ENCODE measurements around the gene TMEM185B.
A peak's percentile ranks its signal among the peaks of the same experiment; 100 is the strongest.

Gene TMEM185B

DNA sequence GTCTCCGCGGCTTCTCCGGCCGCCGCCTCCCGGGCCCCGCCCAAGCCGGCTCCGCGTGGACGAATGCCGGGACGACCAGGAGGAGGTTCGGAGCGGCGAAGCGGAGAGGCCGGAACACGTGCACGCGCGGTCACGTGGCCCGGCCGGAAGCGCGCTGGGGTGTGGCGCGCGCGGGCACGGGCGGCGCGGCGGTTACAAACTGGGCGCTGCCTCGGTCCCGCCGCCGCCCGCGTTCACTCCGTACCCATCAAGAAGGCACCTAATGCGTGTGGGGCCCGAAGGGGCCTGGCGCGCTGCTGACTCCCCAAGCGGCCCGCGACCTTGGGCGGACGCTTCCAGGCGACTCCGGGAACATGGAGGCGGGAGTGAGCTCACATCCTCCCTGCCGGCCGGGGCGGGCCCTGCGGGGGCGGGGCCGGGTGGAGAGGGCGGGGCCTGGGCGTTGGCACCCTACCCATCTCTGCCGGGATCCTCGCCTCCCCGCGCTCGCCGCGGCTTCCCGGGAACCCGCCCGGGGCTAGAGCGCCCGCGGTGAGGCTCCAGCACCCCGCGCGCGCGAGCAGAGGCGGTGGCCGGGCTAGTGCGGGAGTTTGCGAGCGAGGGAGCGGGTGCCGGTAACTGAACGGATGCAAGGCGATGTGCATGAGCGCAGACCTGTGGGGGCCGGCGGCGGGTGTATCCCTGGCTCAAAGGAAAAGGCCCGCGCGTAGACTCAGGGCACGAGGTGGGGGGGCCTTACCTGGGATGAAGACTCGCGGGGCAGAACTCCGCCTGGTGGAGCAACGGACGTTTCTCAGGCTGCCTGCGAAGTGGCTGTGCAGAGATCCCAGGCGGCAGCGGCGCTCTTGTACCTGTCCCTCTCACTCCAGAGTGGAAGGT lies at the start of gene TMEM185B:
Gene TMEM185B, minus strand, starts transcription at position 367 of the 879 bp plus-strand sequence. CDS start 424 bp downstream, outside the sequence.
- peaks cover 22% of the 10 kb centered on the region for H3K79me2 ChIP-seq (ENCODE audit: control insufficient read depth, insufficient read depth, low read length, unreplicated experiment)
- peak within 1 kb of the TSS; percentile 87 for H3K4me3 ChIP-seq (ENCODE audit: low read depth, low read length)
- peak within 1 kb of the TSS; percentile 80 for H2AFZ ChIP-seq (ENCODE audit: low read length, unreplicated experiment)
- H3K4me1 ChIP-seq (ENCODE audit: control insufficient read depth, insufficient read depth, low read length, unreplicated experiment): peaks cover 27% of the 10 kb centered on the region
- no peaks in the 10 kb centered on the region for H3K27me3 ChIP-seq (ENCODE audit: insufficient read depth, low read length)
- peak within 1 kb of the TSS; percentile 84 for H3K27ac ChIP-seq (ENCODE audit: low read depth, low read length)
- peaks cover 18% of the 10 kb centered on the region; the same call in 1 of the 2 replicates for H3K36me3 ChIP-seq (ENCODE audit: insufficient read depth, low read length)

GRCh38 chr2:120271711-120272379 lies 48.6 kb upstream of the TMEM185B start:
- Histone ChIP-seq H3K27me3 (ENCODE audit: insufficient read depth, low read length) (no peaks in the 10 kb centered on the region), H3K4me3 (ENCODE audit: low read depth, low read length) (no peak overlapping the region), H2AFZ (ENCODE audit: low read length, unreplicated experiment) (no peak overlapping the region), H3K27ac (ENCODE audit: low read depth, low read length) (no peak overlapping the region), H3K79me2 (ENCODE audit: control insufficient read depth, insufficient read depth, low read length, unreplicated experiment) (peaks cover 83% of the 10 kb centered on the region), H3K4me1 (ENCODE audit: control insufficient read depth, insufficient read depth, low read length, unreplicated experiment) (no peaks in the 10 kb centered on the region), H3K36me3 (ENCODE audit: insufficient read depth, low read length) (peaks cover 18% of the 10 kb centered on the region)

- Histone ChIP-seq H3K36me3 (ENCODE audit: insufficient read depth, low read length) (peaks cover 18% of the 10 kb centered on the region), H2AFZ (ENCODE audit: low read length, unreplicated experiment) (no peak overlapping the region), H3K4me1 (ENCODE audit: control insufficient read depth, insufficient read depth, low read length, unreplicated experiment) (no peaks in the 10 kb centered on the region), H3K27ac (ENCODE audit: low read depth, low read length) (no peak overlapping the region), H3K27me3 (ENCODE audit: insufficient read depth, low read length) (no peaks in the 10 kb centered on the region), H3K79me2 (ENCODE audit: control insufficient read depth, insufficient read depth, low read length, unreplicated experiment) (peaks cover 81% of the 10 kb centered on the region), H3K4me3 (ENCODE audit: low read depth, low read length) (no peak overlapping the region)
These were observed 46.6 kb upstream of the TMEM185B start for GRCh38 chr2:120269816-120270215.

DNA sequence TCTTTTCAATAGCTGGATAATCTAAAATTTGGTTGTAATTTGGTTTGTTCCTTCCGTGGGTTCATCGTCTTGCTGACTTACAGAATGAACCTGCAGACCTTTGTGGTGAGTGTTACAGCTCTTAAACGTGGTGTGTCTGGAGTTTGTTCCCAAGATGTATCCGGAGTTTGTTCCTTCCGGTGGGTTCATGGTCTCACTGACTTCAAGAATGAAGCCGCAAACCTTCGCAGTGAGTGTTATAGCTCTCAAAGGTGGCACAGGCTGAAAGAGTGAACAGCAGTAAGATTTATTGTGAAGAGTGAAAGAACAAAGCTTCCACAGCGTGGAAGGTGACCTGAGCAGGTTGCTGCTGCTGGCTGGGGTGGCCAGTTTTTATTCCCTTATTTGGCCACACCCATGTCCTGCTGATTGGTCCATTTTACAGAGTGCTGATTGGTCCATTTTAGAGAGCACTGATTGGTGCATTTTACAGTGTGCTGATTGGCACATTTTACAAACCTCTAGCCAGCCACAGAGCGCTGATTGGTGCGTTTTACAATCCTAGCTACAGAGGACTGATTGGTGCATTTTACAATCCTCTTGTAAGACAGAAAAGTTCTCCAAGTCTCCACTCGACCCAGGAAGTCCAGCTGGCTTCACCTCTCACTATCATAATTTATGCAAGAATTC lies 46.0 kb upstream of the TMEM185B start:
- H3K4me3 ChIP-seq (ENCODE audit: low read depth, low read length): no peak overlapping the region
- peaks cover 81% of the 10 kb centered on the region for H3K79me2 ChIP-seq (ENCODE audit: control insufficient read depth, insufficient read depth, low read length, unreplicated experiment)
- H2AFZ ChIP-seq (ENCODE audit: low read length, unreplicated experiment): no peak overlapping the region
- peaks cover 15% of the 10 kb centered on the region for H3K36me3 ChIP-seq (ENCODE audit: insufficient read depth, low read length)
- no peak overlapping the region for H3K27ac ChIP-seq (ENCODE audit: low read depth, low read length)
- H3K4me1 ChIP-seq (ENCODE audit: control insufficient read depth, insufficient read depth, low read length, unreplicated experiment): no peaks in the 10 kb centered on the region
- no peaks in the 10 kb centered on the region for H3K27me3 ChIP-seq (ENCODE audit: insufficient read depth, low read length)

- no peak overlapping the region for H3K27ac ChIP-seq (ENCODE audit: low read depth, low read length)
- no peak overlapping the region for H2AFZ ChIP-seq (ENCODE audit: low read length, unreplicated experiment)
- H3K79me2 ChIP-seq (ENCODE audit: control insufficient read depth, insufficient read depth, low read length, unreplicated experiment): peaks cover 74% of the 10 kb centered on the region
- H3K4me1 ChIP-seq (ENCODE audit: control insufficient read depth, insufficient read depth, low read length, unreplicated experiment): peaks cover 3% of the 10 kb centered on the region
- no peak overlapping the region for H3K4me3 ChIP-seq (ENCODE audit: low read depth, low read length)
- H3K27me3 ChIP-seq (ENCODE audit: insufficient read depth, low read length): no peaks in the 10 kb centered on the region
- peaks cover 12% of the 10 kb centered on the region for H3K36me3 ChIP-seq (ENCODE audit: insufficient read depth, low read length)
These were observed 44.1 kb upstream of the TMEM185B start for GRCh38 chr2:120267348-120267747.

DNA sequence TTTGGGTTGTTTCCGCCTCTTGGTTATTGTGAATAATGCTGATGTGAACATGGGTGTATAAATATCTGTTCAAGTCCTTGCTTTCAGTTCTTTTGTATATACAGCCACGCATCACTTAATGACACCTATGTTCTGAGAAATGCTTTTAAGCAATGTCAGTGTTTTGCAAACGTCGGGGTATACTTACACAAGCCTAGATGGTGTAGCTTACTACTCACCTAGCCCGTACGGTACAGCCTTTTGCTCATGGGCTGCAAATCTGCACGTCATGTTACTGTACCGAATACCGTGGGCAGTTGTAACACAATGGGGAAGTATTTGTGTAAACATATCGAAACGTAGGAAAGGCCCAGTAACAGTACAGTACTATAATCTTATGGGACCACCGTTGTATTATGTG lies 41.8 kb upstream of the TMEM185B start:
- Histone ChIP-seq H3K4me1 (ENCODE audit: control insufficient read depth, insufficient read depth, low read length, unreplicated experiment) (peaks cover 7% of the 10 kb centered on the region), H2AFZ (ENCODE audit: low read length, unreplicated experiment) (no peak overlapping the region), H3K36me3 (ENCODE audit: insufficient read depth, low read length) (peaks cover 12% of the 10 kb centered on the region), H3K4me3 (ENCODE audit: low read depth, low read length) (no peak overlapping the region), H3K27me3 (ENCODE audit: insufficient read depth, low read length) (no peaks in the 10 kb centered on the region), H3K79me2 (ENCODE audit: control insufficient read depth, insufficient read depth, low read length, unreplicated experiment) (peaks cover 75% of the 10 kb centered on the region), H3K27ac (ENCODE audit: low read depth, low read length) (no peak overlapping the region)

- H3K79me2 ChIP-seq (ENCODE audit: control insufficient read depth, insufficient read depth, low read length, unreplicated experiment): peaks cover 72% of the 10 kb centered on the region
- no peaks in the 10 kb centered on the region for H3K27me3 ChIP-seq (ENCODE audit: insufficient read depth, low read length)
- H3K4me1 ChIP-seq (ENCODE audit: control insufficient read depth, insufficient read depth, low read length, unreplicated experiment): peaks cover 7% of the 10 kb centered on the region
- H3K36me3 ChIP-seq (ENCODE audit: insufficient read depth, low read length): peaks cover 7% of the 10 kb centered on the region; the same call in 1 of the 2 replicates
- no peak overlapping the region for H3K4me3 ChIP-seq (ENCODE audit: low read depth, low read length)
- H3K27ac ChIP-seq (ENCODE audit: low read depth, low read length): no peak overlapping the region
- H2AFZ ChIP-seq (ENCODE audit: low read length, unreplicated experiment): no peak overlapping the region
These were observed 39.7 kb upstream of the TMEM185B start for GRCh38 chr2:120262761-120263428.

DNA sequence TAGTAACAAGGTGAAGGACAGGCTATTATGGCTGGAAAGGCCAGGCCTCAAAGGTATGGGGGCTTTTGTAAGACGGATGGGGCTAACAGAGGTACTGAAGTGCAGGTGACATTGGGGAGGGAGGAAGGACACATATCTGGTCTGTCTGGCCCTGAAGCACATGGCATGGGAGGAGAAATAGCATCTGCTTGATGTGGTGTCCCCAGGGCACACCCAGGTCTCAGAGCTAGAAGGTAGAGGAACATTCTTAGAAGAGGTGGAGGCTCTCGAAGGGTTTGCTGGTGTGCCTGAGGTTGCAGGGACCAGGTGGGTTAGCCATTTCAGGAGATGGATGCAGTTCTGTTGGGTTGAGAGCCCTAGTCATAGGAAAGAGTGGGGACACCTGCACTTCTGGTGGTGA lies 39.0 kb upstream of the TMEM185B start:
- H2AFZ ChIP-seq (ENCODE audit: low read length, unreplicated experiment): no peak overlapping the region
- H3K4me1 ChIP-seq (ENCODE audit: control insufficient read depth, insufficient read depth, low read length, unreplicated experiment): peaks cover 11% of the 10 kb centered on the region
- peaks cover 75% of the 10 kb centered on the region for H3K79me2 ChIP-seq (ENCODE audit: control insufficient read depth, insufficient read depth, low read length, unreplicated experiment)
- no peak overlapping the region for H3K27ac ChIP-seq (ENCODE audit: low read depth, low read length)
- H3K27me3 ChIP-seq (ENCODE audit: insufficient read depth, low read length): no peaks in the 10 kb centered on the region
- H3K4me3 ChIP-seq (ENCODE audit: low read depth, low read length): no peak overlapping the region
- H3K36me3 ChIP-seq (ENCODE audit: insufficient read depth, low read length): peaks cover 7% of the 10 kb centered on the region; the same call in 1 of the 2 replicates

DNA sequence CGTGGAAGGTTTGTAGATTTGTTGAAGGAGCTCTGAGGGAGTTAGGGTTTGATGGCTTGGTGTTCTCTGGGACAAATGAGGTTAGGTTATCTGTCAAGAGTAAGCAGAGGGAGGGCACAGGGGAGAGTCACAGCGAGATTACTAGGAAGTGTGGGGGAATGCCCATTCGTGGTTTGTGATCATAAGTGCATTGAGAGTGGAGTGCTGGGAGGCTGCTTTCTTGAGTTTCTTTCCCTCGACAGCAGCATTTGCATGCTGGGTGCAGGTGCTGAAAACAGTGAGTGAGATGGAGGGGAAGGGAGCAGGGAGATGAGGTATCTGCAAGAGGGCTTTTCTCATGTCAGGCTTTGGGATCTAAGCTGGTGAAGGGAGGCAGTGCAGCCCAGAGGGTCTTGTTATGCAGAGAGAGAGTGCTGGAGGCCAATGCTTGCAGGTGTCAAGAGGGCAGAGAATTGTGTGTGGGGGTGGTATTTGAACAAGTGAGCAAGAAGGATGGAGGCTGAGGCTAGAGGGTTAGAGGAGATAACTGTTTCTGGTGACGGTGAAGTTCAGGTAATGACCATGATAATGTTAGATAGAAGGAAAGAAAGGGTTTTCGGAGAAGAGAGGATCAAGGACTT lies 38.3 kb upstream of the TMEM185B start:
- H2AFZ ChIP-seq (ENCODE audit: low read length, unreplicated experiment): no peak overlapping the region
- no peak overlapping the region for H3K4me3 ChIP-seq (ENCODE audit: low read depth, low read length)
- H3K27ac ChIP-seq (ENCODE audit: low read depth, low read length): no peak overlapping the region
- H3K4me1 ChIP-seq (ENCODE audit: control insufficient read depth, insufficient read depth, low read length, unreplicated experiment): peaks cover 17% of the 10 kb centered on the region
- peaks cover 75% of the 10 kb centered on the region for H3K79me2 ChIP-seq (ENCODE audit: control insufficient read depth, insufficient read depth, low read length, unreplicated experiment)
- H3K27me3 ChIP-seq (ENCODE audit: insufficient read depth, low read length): no peaks in the 10 kb centered on the region
- H3K36me3 ChIP-seq (ENCODE audit: insufficient read depth, low read length): peaks cover 7% of the 10 kb centered on the region; the same call in 1 of the 2 replicates

DNA sequence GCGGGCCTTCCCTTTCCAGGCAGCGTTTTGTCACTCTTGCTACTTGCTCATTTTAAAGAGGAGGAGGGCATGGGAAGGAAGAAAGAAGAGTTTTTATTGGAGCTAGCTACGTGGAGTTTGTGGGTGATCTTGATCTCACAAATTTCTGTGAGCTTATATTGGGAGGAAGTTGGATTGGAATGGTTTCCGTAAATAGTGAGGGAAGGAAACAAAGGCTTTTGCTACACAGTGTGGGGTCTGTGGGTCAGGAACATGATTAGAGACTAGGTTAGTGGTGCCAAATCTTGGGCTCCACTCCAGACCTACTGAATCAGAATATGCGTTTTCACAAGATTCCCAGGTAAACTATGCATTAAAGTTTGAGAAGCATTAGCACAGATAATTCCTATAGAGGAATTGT lies 37.5 kb upstream of the TMEM185B start:
- Histone ChIP-seq H3K4me1 (ENCODE audit: control insufficient read depth, insufficient read depth, low read length, unreplicated experiment) (peaks cover 19% of the 10 kb centered on the region), H3K4me3 (ENCODE audit: low read depth, low read length) (no peak overlapping the region), H2AFZ (ENCODE audit: low read length, unreplicated experiment) (no peak overlapping the region), H3K27me3 (ENCODE audit: insufficient read depth, low read length) (no peaks in the 10 kb centered on the region), H3K27ac (ENCODE audit: low read depth, low read length) (no peak overlapping the region), H3K79me2 (ENCODE audit: control insufficient read depth, insufficient read depth, low read length, unreplicated experiment) (peaks cover 79% of the 10 kb centered on the region), H3K36me3 (ENCODE audit: insufficient read depth, low read length) (peaks cover 7% of the 10 kb centered on the region; the same call in 1 of the 2 replicates)

All from ACC112 (cell line).